Naive thymus-derived CD4-positive, alpha-beta T cell (primary cell): ENCODE measurements around the gene AGPAT4. TPM values are rescaled to one million over a fixed set of nuclear protein-coding genes. Genes with fewer than 3 reads are reported as not detected.

ENCODE experiments used
- ATAC-seq: fragments of 150-1000 bp; cut with Tn5 transposase; 2 replicates; pipeline ENCODE4 v1.10.0; 2021; ENCODE audit warnings: mild to moderate bottlenecking, moderate library complexity
- CTCF ChIA-PET: fragments of 350-600 bp; sonication (Branson Sonifier 250); formaldehyde crosslinking; loops from one replicate; lab custom pipeline; 2021; ENCODE audit warnings: antibody characterized with exemption; lab: Charles Lee
- POLR2A ChIA-PET: fragments of 350-600 bp; sonication (Branson Sonifier 250); formaldehyde crosslinking; loops from one replicate; lab custom pipeline; 2021; ENCODE audit warnings: antibody characterized with exemption, inconsistent platforms; lab: Charles Lee
- DNase-seq, 9 donors: peaks; one replicate each; pipeline versions ENCODE4 v3.0.0 to v3.0.0-alpha.2; 2020 to 2022; ENCODE audit warnings: mixed read lengths in 1 of 9
- H3K27ac ChIP-seq: one replicate; pipeline ENCODE4 v1.7.0; 2013; ENCODE audit warnings: mild to moderate bottlenecking, low read depth, low read length, moderate library complexity
- H3K27me3 ChIP-seq, 2 donors: one replicate each; pipeline ENCODE4 v1.7.0; 2013; ENCODE audit warnings: low read length in 2 of 2, mild to moderate bottlenecking in 2 of 2, moderate library complexity in 2 of 2; ENCODE audit not compliant: control insufficient read depth in 2 of 2, insufficient read depth in 2 of 2
- H3K36me3 ChIP-seq, 3 experiments: 1 replicate in 2 of 3; 2 replicates in 1 of 3; pipeline ENCODE4 v1.7.0; 2013; ENCODE audit warnings: low read length in 3 of 3, mild to moderate bottlenecking in 3 of 3, moderate library complexity in 1 of 3; ENCODE audit not compliant: insufficient read depth in 3 of 3, control insufficient read depth in 2 of 3
- H3K4me1 ChIP-seq, 2 donors: one replicate each; pipeline ENCODE4 v1.7.0; 2013; ENCODE audit warnings: low read length in 2 of 2, mild to moderate bottlenecking in 2 of 2, moderate library complexity in 1 of 2; ENCODE audit not compliant: control insufficient read depth in 2 of 2, insufficient read depth in 2 of 2
- H3K4me3 ChIP-seq: 2 replicates; pipeline ENCODE4 v1.7.0; 2013; ENCODE audit warnings: mild to moderate bottlenecking, low read length
- H3K9me3 ChIP-seq, 3 experiments: 1 replicate in 2 of 3; 2 replicates in 1 of 3; pipeline ENCODE4 v1.7.0; 2013; ENCODE audit warnings: low read length in 3 of 3; ENCODE audit not compliant: control insufficient read depth in 2 of 3
- H3K27ac Mint-ChIP-seq, 9 donors: one replicate each; pipeline ENCODE4 v1.8.0; 2020 to 2022; ENCODE audit warnings: mixed read lengths in 9 of 9, mild to moderate bottlenecking in 8 of 9, moderate library complexity in 5 of 9, inconsistent platforms in 2 of 9
- H3K27me3 Mint-ChIP-seq, 5 donors: one replicate each; pipeline ENCODE4 v1.8.0; 2021 to 2022; ENCODE audit warnings: mixed read lengths in 5 of 5, mild to moderate bottlenecking in 1 of 5
- H3K36me3 Mint-ChIP-seq, 5 donors: one replicate each; pipeline ENCODE4 v1.8.0; 2020 to 2022; ENCODE audit warnings: mixed read lengths in 5 of 5, mild to moderate bottlenecking in 3 of 5, inconsistent platforms in 1 of 5
- H3K4me1 Mint-ChIP-seq, 7 donors: one replicate each; pipeline ENCODE4 v1.8.0; 2020 to 2022; ENCODE audit warnings: mixed read lengths in 7 of 7, mild to moderate bottlenecking in 3 of 7, inconsistent platforms in 1 of 7
- H3K4me3 Mint-ChIP-seq, 10 donors: one replicate each; pipeline ENCODE4 v1.8.0; 2020 to 2022; ENCODE audit warnings: mild to moderate bottlenecking in 10 of 10, mixed read lengths in 10 of 10, moderate library complexity in 6 of 10, inconsistent platforms in 2 of 10
- H3K9me3 Mint-ChIP-seq, 11 donors: one replicate each; pipeline ENCODE4 v1.8.0; 2020 to 2022; ENCODE audit warnings: mixed read lengths in 11 of 11, mild to moderate bottlenecking in 4 of 11, inconsistent platforms in 1 of 11, moderate library complexity in 1 of 11
- intact Hi-C, 2 donors: fragments of 100-400 bp; cut with micrococcal nuclease; formaldehyde crosslinking; loops; one replicate each; pipeline ENCODE4 v1.15.1; 2023
- polyA plus RNA-seq, 2 donors: library from polyadenylated mRNA; unstranded; fragments of 300-500 nt; fragmentation: Illumina TruSeq; gene quantifications; one replicate each; pipeline ENCODE4 v1.2.3, GENCODE V29; 2021
- total RNA-seq, 6 experiments: library from RNA in 5 of 6; stranded (reverse) in 5 of 6; gene quantifications; 1 replicate in 5 of 6; 2 replicates in 1 of 6; pipeline ENCODE4 v1.2.3 and lab custom pipeline; 2021 to 2026

Gene AGPAT4
- total and polyA plus RNA-seq, 7 experiments from 2014 or later = 1.1 to 16.2 (median 2.4) TPM

- H3K36me3 ChIP-seq = no peaks in the 10 kb centered on the region
- intact Hi-C loops = no loop called here
- ChIA-PET CTCF (no interaction called here), POLR2A (no interaction called here)
- H3K4me1 Mint-ChIP-seq = peaks cover 0 to 26% (median 0%) of the 10 kb centered on the region in 7 donors
- no peaks in the 10 kb centered on the region for H3K27me3 Mint-ChIP-seq
- no peaks in the 10 kb centered on the region for H3K27me3 ChIP-seq
- no peak overlapping the region for H3K4me3 Mint-ChIP-seq
- H3K36me3 Mint-ChIP-seq = peaks cover 0 to 25% (median 5%) of the 10 kb centered on the region in 5 donors
- no peak overlapping the region for H3K4me3 ChIP-seq
- ATAC-seq (no peak), DNase-seq (no peak)
- H3K27ac ChIP-seq = no peak overlapping the region
- H3K27ac Mint-ChIP-seq = no peak overlapping the region
- no peaks in the 10 kb centered on the region for H3K9me3 ChIP-seq
- H3K4me1 ChIP-seq = no peaks in the 10 kb centered on the region
- peaks cover 0 to 5% (median 0%) of the 10 kb centered on the region in 11 donors for H3K9me3 Mint-ChIP-seq
Observed at GRCh38 chr6:161237176-161237575, 36.7 kb downstream of the AGPAT4 start.

- Mint-ChIP-seq H3K4me1 (peaks cover 0 to 26% (median 0%) of the 10 kb centered on the region in 7 donors), H3K36me3 (peaks cover 5 to 35% (median 13%) of the 10 kb centered on the region in 5 donors), H3K27me3 (no peaks in the 10 kb centered on the region), H3K4me3 (peak overlapping the region in 1 of 10 donors; percentile 1), H3K27ac (peak overlapping the region in 1 of 9 donors; percentile 61), H3K9me3 (peaks cover 0 to 5% (median 0%) of the 10 kb centered on the region in 11 donors)
- CTCF ChIA-PET = interaction anchor here (0.6 kb wide), 1 partner anchor 67 kb away, joined by 4 read pairs; no protein-coding TSS in a partner anchor
- POLR2A ChIA-PET = no interaction called here
- Histone ChIP-seq H3K27ac (no peak overlapping the region), H3K4me1 (no peaks in the 10 kb centered on the region), H3K27me3 (no peaks in the 10 kb centered on the region), H3K9me3 (no peaks in the 10 kb centered on the region), H3K36me3 (no peaks in the 10 kb centered on the region), H3K4me3 (no peak overlapping the region)
- intact Hi-C loops = no loop called here
- ATAC-seq = no peak
- DNase-seq = no peak
Observed at GRCh38 chr6:161235776-161236633, 37.9 kb downstream of the AGPAT4 start.

GRCh38 chr6:161233986-161234661 is 39.7 kb downstream of the AGPAT4 start:
- ATAC-seq (no peak), DNase-seq (no peak)
- peaks cover 5 to 38% (median 16%) of the 10 kb centered on the region in 5 donors for H3K36me3 Mint-ChIP-seq
- H3K27ac ChIP-seq = no peak overlapping the region
- ChIA-PET CTCF (no interaction called here), POLR2A (no interaction called here)
- H3K9me3 ChIP-seq = no peaks in the 10 kb centered on the region
- H3K4me1 Mint-ChIP-seq = peaks cover 0 to 35% (median 0%) of the 10 kb centered on the region in 7 donors
- H3K4me3 ChIP-seq = no peak overlapping the region
- peaks cover 0 to 5% (median 0%) of the 10 kb centered on the region in 11 donors for H3K9me3 Mint-ChIP-seq
- intact Hi-C loops = no loop called here
- H3K4me1 ChIP-seq = no peaks in the 10 kb centered on the region
- H3K27me3 Mint-ChIP-seq = no peaks in the 10 kb centered on the region
- no peak overlapping the region for H3K4me3 Mint-ChIP-seq
- H3K27ac Mint-ChIP-seq = no peak overlapping the region
- H3K36me3 ChIP-seq = no peaks in the 10 kb centered on the region
- H3K27me3 ChIP-seq = no peaks in the 10 kb centered on the region

GRCh38 chr6:161232467-161232866 is 41.4 kb downstream of the AGPAT4 start:
- H3K27ac ChIP-seq = no peak overlapping the region
- intact Hi-C loops = no loop called here
- no peaks in the 10 kb centered on the region for H3K27me3 Mint-ChIP-seq
- H3K9me3 ChIP-seq = no peaks in the 10 kb centered on the region
- no peak overlapping the region for H3K27ac Mint-ChIP-seq
- no peak for ATAC-seq
- H3K4me1 ChIP-seq = peaks cover 0 to 3% of the 10 kb centered on the region in 2 donors
- no peak overlapping the region for H3K4me3 ChIP-seq
- H3K36me3 Mint-ChIP-seq = peaks cover 5 to 38% (median 21%) of the 10 kb centered on the region in 5 donors
- H3K4me3 Mint-ChIP-seq = no peak overlapping the region
- H3K9me3 Mint-ChIP-seq = no peaks in the 10 kb centered on the region
- ChIA-PET CTCF (no interaction called here), POLR2A (no interaction called here)
- H3K4me1 Mint-ChIP-seq = peaks cover 0 to 43% (median 6%) of the 10 kb centered on the region in 7 donors
- DNase-seq = no peak
- H3K27me3 ChIP-seq = no peaks in the 10 kb centered on the region
- H3K36me3 ChIP-seq = no peaks in the 10 kb centered on the region

GRCh38 chr6:161232010-161232409 is 41.9 kb downstream of the AGPAT4 start:
- Histone ChIP-seq H3K9me3 (no peaks in the 10 kb centered on the region), H3K27ac (no peak overlapping the region), H3K36me3 (no peaks in the 10 kb centered on the region), H3K27me3 (no peaks in the 10 kb centered on the region), H3K4me3 (no peak overlapping the region), H3K4me1 (peaks cover 0 to 3% of the 10 kb centered on the region in 2 donors)
- DNase-seq (no peak), ATAC-seq (no peak)
- peaks cover 5 to 35% (median 19%) of the 10 kb centered on the region in 5 donors for H3K36me3 Mint-ChIP-seq
- no peaks in the 10 kb centered on the region for H3K27me3 Mint-ChIP-seq
- POLR2A ChIA-PET = no interaction called here
- H3K27ac Mint-ChIP-seq = no peak overlapping the region
- H3K4me1 Mint-ChIP-seq = peaks cover under 1 to 46% (median 10%) of the 10 kb centered on the region in 7 donors
- H3K4me3 Mint-ChIP-seq = no peak overlapping the region
- CTCF ChIA-PET = interaction anchor here (0.6 kb wide), 1 partner anchor 326 kb away, joined by 3 read pairs; no protein-coding TSS in a partner anchor
- intact Hi-C loops = no loop called here
- no peaks in the 10 kb centered on the region for H3K9me3 Mint-ChIP-seq

GRCh38 chr6:161230339-161230738 is 43.5 kb downstream of the AGPAT4 start:
- Histone ChIP-seq H3K4me3 (no peak overlapping the region), H3K9me3 (no peaks in the 10 kb centered on the region), H3K27ac (no peak overlapping the region), H3K4me1 (peaks cover 0 to 12% of the 10 kb centered on the region in 2 donors), H3K36me3 (no peaks in the 10 kb centered on the region), H3K27me3 (no peaks in the 10 kb centered on the region)
- intact Hi-C loops = no loop called here
- Mint-ChIP-seq H3K27me3 (no peaks in the 10 kb centered on the region), H3K27ac (no peak overlapping the region), H3K4me3 (no peak overlapping the region), H3K4me1 (peaks cover 9 to 49% (median 24%) of the 10 kb centered on the region in 7 donors), H3K9me3 (no peaks in the 10 kb centered on the region), H3K36me3 (peaks cover 5 to 24% (median 19%) of the 10 kb centered on the region in 5 donors)
- DNase-seq = no peak
- ChIA-PET CTCF (no interaction called here), POLR2A (no interaction called here)
- ATAC-seq = no peak
